ENCODE measurements around the gene KLHL36.

- TF ChIP-seq, protein P1, sequence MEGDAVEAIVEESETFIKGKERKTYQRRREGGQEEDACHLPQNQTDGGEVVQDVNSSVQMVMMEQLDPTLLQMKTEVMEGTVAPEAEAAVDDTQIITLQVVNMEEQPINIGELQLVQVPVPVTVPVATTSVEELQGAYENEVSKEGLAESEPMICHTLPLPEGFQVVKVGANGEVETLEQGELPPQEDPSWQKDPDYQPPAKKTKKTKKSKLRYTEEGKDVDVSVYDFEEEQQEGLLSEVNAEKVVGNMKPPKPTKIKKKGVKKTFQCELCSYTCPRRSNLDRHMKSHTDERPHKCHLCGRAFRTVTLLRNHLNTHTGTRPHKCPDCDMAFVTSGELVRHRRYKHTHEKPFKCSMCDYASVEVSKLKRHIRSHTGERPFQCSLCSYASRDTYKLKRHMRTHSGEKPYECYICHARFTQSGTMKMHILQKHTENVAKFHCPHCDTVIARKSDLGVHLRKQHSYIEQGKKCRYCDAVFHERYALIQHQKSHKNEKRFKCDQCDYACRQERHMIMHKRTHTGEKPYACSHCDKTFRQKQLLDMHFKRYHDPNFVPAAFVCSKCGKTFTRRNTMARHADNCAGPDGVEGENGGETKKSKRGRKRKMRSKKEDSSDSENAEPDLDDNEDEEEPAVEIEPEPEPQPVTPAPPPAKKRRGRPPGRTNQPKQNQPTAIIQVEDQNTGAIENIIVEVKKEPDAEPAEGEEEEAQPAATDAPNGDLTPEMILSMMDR (IDR thresholded peaks at IDR 0.05) = no peak
- no peak for TF ChIP-seq POLR2A (IDR thresholded peaks at IDR 0.05)
These were observed 6.7 kb downstream of the KLHL36 start for GRCh38 chr16:84654998-84655397.

All from lower leg skin (tissue), 3 donors.